Stimulated activated CD8-positive, alpha-beta memory T cell treated with anti-CD3 and anti-CD28 coated beads, Interleukin-15, amount 100 ng/mL, for 1 hour (primary cell): ENCODE data around the gene VWA3B.
"Not testable (repeated sequence)": the region's sequence is repeated elsewhere in the genome, so short reads cannot be mapped to it uniquely, and the experiment has no call there.

Source experiments
- DNase-seq: peaks from one replicate; pipeline ENCODE4 v3.0.0-alpha.2; 2020; ENCODE audit warnings: low read depth

Gene VWA3B

DNA sequence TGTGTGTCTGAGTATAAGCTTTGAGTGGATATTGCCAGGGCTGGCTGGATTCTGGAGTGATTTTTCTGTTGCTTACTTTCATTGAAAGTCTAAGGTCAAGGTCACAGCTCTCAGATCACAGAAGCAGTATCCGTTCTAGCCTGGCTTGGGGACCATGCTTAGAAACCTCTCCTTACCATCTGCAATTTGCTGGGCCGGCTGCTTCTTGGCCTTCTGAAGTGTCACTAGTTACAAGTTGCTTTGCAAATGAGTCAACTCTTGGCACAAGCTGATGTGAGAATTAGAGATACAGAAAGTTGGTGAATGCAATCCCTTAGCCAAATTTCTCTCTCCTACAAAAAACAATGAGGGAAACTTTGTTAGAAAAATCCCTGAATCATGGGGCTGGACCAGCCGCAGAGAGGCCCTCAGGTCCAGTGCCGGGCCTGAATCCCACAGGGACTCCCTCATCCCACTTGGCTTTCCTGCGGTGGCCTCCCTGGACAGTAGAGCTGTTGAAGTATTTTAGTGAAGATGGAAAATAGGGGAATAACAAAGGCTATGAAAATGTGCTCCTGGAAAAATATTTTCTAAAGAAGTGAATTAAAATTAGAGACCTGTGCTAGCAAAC is 166.6 kb downstream of the VWA3B start:
- DNase-seq, result no peak

GRCh38 chr2:98254504-98255059 is 167.6 kb downstream of the VWA3B start:
- no peak for DNase-seq

- DNase-seq, result no peak
These were observed 171.9 kb downstream of the VWA3B start for GRCh38 chr2:98258906-98259305.

DNA sequence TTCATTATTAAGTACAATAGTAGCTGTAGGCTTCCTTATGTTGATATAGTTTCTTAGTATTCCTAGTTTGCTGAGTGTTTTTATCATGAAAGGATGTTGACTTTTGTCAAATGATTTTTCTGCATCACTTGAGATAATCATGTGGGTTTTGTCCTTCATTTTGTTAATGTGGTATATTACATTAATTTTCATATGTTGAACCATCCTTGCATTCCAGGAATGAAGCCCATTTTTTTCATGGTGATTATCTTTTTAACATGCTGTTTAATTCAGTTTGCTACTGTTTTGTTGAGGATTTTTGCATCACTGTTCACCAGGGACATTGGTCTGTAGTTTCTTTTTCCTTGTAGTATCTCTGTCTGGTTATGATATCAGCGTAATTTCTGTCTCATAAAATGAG is 176.4 kb downstream of the VWA3B start:
- no peak for DNase-seq

DNA sequence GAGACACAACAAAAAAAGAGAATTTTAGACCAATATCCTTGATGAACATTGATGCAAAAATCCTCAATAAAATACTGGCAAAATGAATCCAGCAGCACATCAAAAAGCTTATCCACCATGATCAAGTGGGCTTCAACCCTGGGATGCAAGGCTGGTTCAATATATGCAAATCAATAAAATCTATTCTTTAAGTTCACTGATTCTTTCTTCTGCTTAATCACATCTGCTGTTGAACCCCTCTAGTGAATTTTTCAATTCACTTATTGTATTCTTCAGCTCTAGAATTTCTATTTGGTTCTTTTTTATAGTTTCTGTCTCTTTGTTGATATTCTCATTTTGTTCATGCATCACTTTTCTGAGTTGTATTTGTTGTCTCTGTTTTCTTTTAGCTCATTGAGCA is 181.3 kb downstream of the VWA3B start:
- DNase-seq, result not testable (repeated sequence)

DNA sequence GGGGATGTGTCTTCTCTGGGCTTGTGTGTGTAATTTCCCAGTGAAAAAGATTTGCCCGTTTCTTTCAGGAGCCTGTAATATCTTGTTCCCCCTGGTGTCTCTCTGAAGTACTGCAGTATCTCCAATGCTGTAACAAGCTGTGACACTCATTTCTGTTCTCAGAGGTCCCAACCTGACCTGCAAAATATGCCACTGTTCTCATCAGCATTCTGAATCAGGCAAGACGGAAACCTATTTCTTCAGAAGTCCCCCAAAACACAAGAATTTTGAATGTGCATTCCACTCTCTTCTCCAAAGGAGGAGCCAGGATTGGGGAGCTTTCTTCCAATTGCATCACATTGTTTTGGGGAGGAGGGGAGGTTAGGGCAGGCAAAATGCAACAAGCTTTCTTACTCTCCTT is 182.3 kb downstream of the VWA3B start:
- DNase-seq, result no peak

DNA sequence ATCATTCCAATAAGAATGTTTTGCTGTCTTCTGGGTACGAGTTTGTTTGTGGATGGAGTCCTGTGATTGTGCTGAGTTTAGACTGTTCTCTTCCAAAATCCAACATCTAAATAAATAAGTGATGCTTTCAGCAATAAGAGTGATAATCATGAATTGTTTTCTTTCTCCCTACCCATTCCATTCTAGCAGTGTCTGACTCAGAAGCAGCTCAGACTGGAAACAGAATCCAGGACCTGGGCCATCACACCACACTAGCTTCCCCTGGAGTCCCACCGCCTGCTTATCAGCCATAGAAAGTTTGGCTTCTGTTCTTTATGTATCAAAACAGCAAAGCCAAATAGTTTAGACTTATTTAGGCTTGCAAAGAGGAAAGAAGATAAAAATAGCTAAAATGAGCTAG is 182.9 kb downstream of the VWA3B start:
- no peak for DNase-seq

- no peak for DNase-seq
These were observed 190.3 kb downstream of the VWA3B start for GRCh38 chr2:98277162-98277859.

DNA sequence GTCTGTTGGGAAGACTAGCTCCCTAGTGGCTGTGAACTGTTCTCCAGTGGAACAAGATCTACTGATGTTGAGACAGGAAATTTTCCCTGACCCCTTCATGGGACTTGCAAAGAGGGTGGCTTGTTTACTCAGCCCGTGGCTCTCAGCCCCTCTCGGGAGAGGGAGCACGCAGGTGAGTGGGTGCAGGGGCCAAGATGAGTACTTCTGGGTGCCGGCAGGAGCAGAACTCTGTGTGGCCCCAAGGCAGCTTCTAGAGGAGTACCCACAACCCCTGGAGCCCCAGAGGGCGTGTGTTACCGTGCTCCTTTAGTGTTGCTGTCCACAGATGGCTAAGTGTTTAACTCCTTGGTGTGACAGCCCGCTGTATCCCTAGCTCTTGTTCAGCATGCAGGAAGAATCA is 191.1 kb downstream of the VWA3B start:
- DNase-seq, result no peak

DNA sequence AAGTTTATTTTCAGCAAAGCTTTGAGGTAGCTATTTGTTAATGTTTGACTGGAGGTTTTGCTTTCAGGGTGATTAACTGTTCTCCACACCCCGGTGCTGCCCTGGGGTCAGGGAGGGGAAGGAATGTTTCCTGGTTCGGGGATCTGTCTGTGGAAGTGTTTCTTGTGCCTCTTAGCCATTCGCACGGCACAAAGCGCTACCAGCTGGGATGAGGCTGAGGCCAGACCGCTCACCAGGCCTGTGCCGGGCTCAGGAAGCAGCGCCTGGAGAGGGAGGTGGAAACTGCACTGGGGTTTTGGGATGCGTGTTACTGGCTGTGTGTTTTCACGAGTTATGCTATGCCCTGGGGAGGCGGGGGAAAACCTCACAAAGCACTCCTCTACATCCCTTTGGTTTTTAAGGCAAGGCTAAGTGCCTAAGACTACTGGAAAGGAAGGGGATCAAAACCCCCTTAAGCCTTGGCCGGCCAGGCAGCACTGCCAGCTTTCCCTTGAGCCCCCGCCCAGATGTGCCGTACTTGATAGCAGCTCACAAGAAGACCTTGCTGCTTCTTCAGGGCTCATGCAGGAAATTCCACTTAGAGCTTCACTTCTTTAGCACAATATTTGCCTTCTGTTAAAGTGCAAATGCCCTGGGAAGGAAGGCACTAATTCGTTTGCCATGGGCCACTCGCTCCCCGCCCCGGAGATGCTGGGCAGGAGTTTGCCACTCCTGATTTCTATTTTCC is 193.6 kb downstream of the VWA3B start:
- DNase-seq, result no peak

DNA sequence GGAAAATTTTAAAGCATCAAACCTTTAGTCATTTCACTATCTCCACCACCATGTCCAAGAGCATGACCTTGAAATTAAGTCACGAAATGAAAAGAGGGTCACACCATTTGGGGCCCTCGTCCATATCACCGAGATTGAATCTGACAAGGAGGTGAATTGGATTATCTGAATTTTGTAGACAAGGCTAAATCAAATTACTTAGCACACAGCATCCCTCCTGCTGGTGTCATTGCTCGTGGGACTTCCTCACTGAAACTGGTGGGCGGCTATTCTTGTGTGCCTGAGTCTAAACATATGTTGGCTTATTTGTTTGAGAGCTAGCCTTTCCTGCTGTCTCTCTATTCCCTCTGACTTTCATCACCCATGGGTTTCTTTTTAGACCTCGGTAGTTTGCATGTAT is 194.6 kb downstream of the VWA3B start:
- no peak for DNase-seq

DNA sequence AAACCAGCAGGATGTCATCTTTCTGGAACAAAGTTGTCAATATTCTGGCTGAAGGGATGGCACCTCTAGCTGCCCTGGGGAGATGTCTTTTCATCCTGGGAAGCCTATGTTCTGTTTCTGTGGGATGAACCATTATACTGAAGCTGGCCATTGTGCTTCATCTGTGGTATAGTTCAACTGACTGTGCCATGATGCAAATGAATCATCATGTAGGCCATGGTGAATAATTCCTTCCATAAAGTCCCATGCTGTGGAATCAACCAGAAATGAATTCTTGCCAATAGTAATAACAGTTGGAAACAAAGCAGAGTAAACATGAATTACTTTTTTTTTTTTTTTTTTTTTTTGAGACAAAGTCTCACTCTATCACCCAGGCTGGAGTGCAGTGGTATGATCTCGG is 195.1 kb downstream of the VWA3B start:
- DNase-seq, result no peak

DNA sequence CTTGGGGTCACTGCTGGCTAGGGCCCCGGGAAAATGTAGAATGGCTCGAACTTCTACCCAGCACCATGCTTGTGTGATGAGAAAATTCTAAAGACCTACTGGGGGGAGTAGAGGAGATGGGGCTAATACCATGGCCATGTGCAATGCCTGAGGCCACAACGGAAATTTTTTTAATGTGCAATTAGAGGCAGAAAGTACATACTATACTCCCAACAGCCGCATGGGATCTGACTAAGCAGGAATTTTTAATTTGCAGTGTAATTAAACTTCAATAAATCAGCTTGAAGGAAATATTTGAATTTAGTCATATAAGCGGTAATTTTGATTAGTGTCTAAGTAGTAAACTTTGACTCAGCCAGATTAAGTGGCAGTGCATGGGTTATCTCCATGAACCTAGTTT is 206.1 kb downstream of the VWA3B start:
- no peak for DNase-seq

- no peak for DNase-seq
These were observed 207.1 kb downstream of the VWA3B start for GRCh38 chr2:98293931-98294687.

GRCh38 chr2:98294711-98295110 is 207.7 kb downstream of the VWA3B start:
- no peak for DNase-seq

DNA sequence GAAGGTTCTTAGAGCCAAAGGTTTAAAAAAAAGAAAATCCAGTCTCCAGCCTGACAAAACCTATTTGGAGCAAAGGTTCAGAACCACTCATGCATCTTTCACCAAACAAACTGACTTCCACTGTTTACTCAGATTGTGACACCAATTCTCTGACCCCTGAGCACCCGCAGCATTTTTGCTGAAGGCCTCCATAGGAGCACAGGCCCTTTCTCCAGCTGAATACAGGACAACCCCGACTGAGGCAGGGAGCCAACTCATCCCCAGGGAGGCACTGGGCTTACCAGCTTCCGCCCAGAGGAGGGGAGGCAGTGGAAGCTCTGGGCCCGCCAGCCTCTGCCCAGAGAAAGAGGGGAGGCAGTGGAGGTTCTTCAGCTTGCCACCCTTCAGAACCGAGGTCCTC is 208.3 kb downstream of the VWA3B start:
- DNase-seq, result no peak

GRCh38 chr2:98295721-98296414 is 208.9 kb downstream of the VWA3B start:
- DNase-seq, result no peak

DNA sequence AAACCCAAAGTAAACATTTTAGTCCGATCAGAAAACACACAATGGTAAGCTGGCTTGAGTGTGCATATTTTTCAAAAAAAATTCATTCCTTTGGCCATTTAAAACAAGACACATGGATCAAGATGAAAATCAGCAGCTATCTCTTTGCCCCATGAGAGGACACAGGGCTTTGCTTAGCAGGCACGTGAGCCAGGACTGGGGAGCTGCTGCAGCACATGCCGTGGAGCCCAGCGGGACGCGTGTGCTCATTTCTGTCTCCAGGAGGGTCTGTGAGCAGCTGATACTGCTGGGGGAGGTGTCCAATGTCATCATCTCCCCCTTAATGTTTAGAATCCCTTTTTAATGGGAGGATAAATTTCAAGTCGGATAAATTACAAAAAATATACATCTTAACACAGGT is 209.5 kb downstream of the VWA3B start:
- DNase-seq, result no peak

GRCh38 chr2:98297817-98298682 is 211.1 kb downstream of the VWA3B start:
- no peak for DNase-seq

DNA sequence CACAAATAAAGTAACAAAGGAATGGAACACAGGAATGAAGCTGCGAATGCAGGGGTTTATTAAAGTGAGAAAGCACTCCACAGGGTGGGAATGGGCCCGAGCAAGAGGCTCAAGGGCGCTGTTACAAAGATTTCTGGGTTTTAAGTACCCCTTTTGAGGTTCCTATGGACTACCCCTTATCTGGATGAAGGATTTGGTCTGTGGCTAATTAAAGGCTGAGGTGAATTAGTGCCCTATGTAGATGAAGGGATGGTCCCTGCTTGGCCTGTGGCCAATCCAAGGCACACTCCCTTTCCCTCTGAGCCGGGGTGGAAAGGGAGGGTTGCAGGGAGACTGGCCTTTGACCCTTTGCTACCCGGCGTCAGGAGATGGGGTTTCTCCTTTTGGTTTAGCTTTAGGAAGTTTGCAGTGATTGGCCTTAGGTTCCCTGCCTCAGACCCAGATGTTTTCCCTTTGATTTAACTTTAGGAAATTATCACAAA is 211.8 kb downstream of the VWA3B start:
- DNase-seq, result no peak
